Astrocyte (in vitro differentiated cells and primary cell): ENCODE measurements around the gene CBFB. TPM values are rescaled to one million over a fixed set of nuclear protein-coding genes. Genes with fewer than 3 reads are reported as not detected.
A peak's percentile ranks its signal among the peaks of the same experiment; 100 is the strongest.

ENCODE experiments used
- DNase-seq: peaks from one replicate; pipeline ENCODE4 v3.0.0-alpha.2; 2010; ENCODE audit warnings: low read depth
- FAIRE-seq: peaks from 2 replicates; lab custom pipeline; 2011; peaks lifted over from hg19 to GRCh38; lab: Jason Lieb, UNC
- H2AFZ ChIP-seq: 2 replicates; pipeline ENCODE4 v1.6.0; 2012; ENCODE audit warnings: low read depth, low read length, inconsistent platforms
- H3K27ac ChIP-seq: 2 replicates; pipeline ENCODE4 v1.5.1; 2011; ENCODE audit warnings: low read depth, low read length, inconsistent platforms
- H3K27me3 ChIP-seq: 2 replicates; pipeline ENCODE4 v1.6.0; 2011; ENCODE audit warnings: low read length, inconsistent platforms; ENCODE audit not compliant: insufficient read depth
- H3K36me3 ChIP-seq: 2 replicates; pipeline ENCODE4 v1.5.1; 2011; ENCODE audit warnings: low read length, inconsistent platforms; ENCODE audit not compliant: insufficient read depth
- H3K4me1 ChIP-seq: 2 replicates; pipeline ENCODE4 v1.5.1; 2011; ENCODE audit warnings: low read length, inconsistent platforms; ENCODE audit not compliant: insufficient read depth
- H3K4me2 ChIP-seq: 2 replicates; pipeline ENCODE4 v1.6.0; 2012; ENCODE audit warnings: low read length, inconsistent platforms
- H3K4me3 ChIP-seq: 2 replicates; pipeline ENCODE4 v1.5.1; 2011; ENCODE audit warnings: low read depth, mild to moderate bottlenecking, low read length, inconsistent platforms; ENCODE audit not compliant: insufficient read depth
- H3K79me2 ChIP-seq: 2 replicates; pipeline ENCODE4 v1.6.0; 2012; ENCODE audit warnings: mild to moderate bottlenecking, low read length, inconsistent platforms; ENCODE audit not compliant: insufficient read depth
- H3K9ac ChIP-seq: 2 replicates; pipeline ENCODE4 v1.6.0; 2012; ENCODE audit warnings: mild to moderate bottlenecking, low read length, inconsistent platforms
- H3K9me3 ChIP-seq: 2 replicates; pipeline ENCODE4 v1.5.1; 2012; ENCODE audit warnings: low read depth, mild to moderate bottlenecking, low read length, inconsistent platforms; ENCODE audit not compliant: insufficient read depth
- H4K20me1 ChIP-seq: 2 replicates; pipeline ENCODE4 v1.6.0; 2012; ENCODE audit warnings: low read length, inconsistent platforms; ENCODE audit not compliant: insufficient read depth
- H3K27ac Mint-ChIP-seq: one replicate; pipeline ENCODE4 v1.8.0; 2021; ENCODE audit warnings: mild to moderate bottlenecking, mixed read lengths; ENCODE audit not compliant: unreplicated experiment
- H3K27me3 Mint-ChIP-seq: one replicate; pipeline ENCODE4 v1.8.0; 2021; ENCODE audit warnings: low read depth, mixed read lengths; ENCODE audit not compliant: unreplicated experiment
- H3K36me3 Mint-ChIP-seq: one replicate; pipeline ENCODE4 v1.8.0; 2021; ENCODE audit warnings: low read depth, mixed read lengths; ENCODE audit not compliant: unreplicated experiment
- H3K4me1 Mint-ChIP-seq: one replicate; pipeline ENCODE4 v1.8.0; 2021; ENCODE audit warnings: low read depth, mixed read lengths; ENCODE audit not compliant: unreplicated experiment
- H3K4me3 Mint-ChIP-seq: one replicate; pipeline ENCODE4 v1.8.0; 2021; ENCODE audit warnings: mild to moderate bottlenecking, moderate library complexity, mixed read lengths; ENCODE audit not compliant: unreplicated experiment
- H3K9me3 Mint-ChIP-seq: one replicate; pipeline ENCODE4 v1.8.0; 2021; ENCODE audit warnings: mild to moderate bottlenecking, mixed read lengths; ENCODE audit not compliant: unreplicated experiment
- CTCF ChIP-seq: IDR thresholded peaks from 2 replicates; pipeline ENCODE4 v1.5.1; 2011; ENCODE audit warnings: low read depth, mild to moderate bottlenecking, inconsistent platforms, low read length, moderate library complexity; ENCODE audit not compliant: insufficient read depth
- EZH2 ChIP-seq: IDR thresholded peaks from 2 replicates; pipeline ENCODE4 v1.6.1; 2012; ENCODE audit warnings: mild to moderate bottlenecking, low read length, inconsistent platforms; ENCODE audit not compliant: insufficient read depth
- total RNA-seq: library from RNA; stranded (reverse); gene quantifications from 2 replicates; pipeline ENCODE4 v1.2.1, GENCODE V29; 2021

The CBFB gene
- total RNA-seq, 1 donor from 2014 or later: 104 TPM

DNA sequence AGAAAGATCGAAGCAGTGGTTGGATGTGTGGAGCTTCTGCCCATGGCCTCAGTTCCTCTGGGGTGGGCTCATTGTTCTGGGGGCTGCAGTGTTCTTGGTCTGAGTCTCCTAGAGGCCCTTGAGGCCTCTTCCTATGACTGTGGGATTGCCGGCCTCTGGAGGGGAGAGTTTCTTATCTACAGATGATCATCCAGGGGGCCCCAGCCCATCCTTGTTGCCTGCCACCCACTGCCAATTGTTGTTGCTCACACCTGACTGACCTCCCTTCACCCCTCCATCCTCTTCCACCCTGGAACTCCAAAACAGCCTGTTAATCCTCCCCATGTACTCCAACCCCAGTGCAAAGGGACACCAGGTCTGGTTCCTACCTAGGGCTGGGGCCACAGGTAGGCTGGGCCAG lies 116.0 kb downstream of the CBFB start:
- Histone ChIP-seq H3K27ac (no peak overlapping the region), H3K9me3 (no peaks in the 10 kb centered on the region), H3K27me3 (no peaks in the 10 kb centered on the region), H3K9ac (no peak overlapping the region), H3K4me2 (no peak overlapping the region), H3K4me3 (no peak overlapping the region), H3K79me2 (no peaks in the 10 kb centered on the region), H3K4me1 (peaks cover 2% of the 10 kb centered on the region), H3K36me3 (peaks cover 48% of the 10 kb centered on the region), H2AFZ (no peak overlapping the region), H4K20me1 (peaks cover 23% of the 10 kb centered on the region)
- Mint-ChIP-seq H3K36me3 (peaks cover 47% of the 10 kb centered on the region), H3K4me1 (no peaks in the 10 kb centered on the region), H3K4me3 (no peak overlapping the region), H3K9me3 (peaks cover 4% of the 10 kb centered on the region), H3K27me3 (peaks cover 3% of the 10 kb centered on the region), H3K27ac (no peak overlapping the region)
- DNase-seq (no peak), FAIRE-seq (no peak)
- TF ChIP-seq EZH2: no peak
- TF ChIP-seq CTCF: no peak

GRCh38 chr16:67145746-67146145 lies 116.8 kb downstream of the CBFB start:
- Mint-ChIP-seq H3K4me1 (no peaks in the 10 kb centered on the region), H3K4me3 (no peak overlapping the region), H3K27me3 (peaks cover 3% of the 10 kb centered on the region), H3K36me3 (peaks cover 40% of the 10 kb centered on the region), H3K27ac (peak overlapping the region; percentile 50), H3K9me3 (peaks cover 4% of the 10 kb centered on the region)
- FAIRE-seq (no peak), DNase-seq (no peak)
- no peaks in the 10 kb centered on the region for H3K79me2 ChIP-seq
- H3K4me2 ChIP-seq: no peak overlapping the region
- no peak overlapping the region for H3K9ac ChIP-seq
- H3K9me3 ChIP-seq: no peaks in the 10 kb centered on the region
- H3K27ac ChIP-seq: no peak overlapping the region
- peaks cover 41% of the 10 kb centered on the region for H3K36me3 ChIP-seq
- TF ChIP-seq EZH2 (no peak), CTCF (no peak)
- peaks cover 23% of the 10 kb centered on the region for H4K20me1 ChIP-seq
- H3K4me3 ChIP-seq: no peak overlapping the region
- peaks cover 2% of the 10 kb centered on the region for H3K4me1 ChIP-seq
- H3K27me3 ChIP-seq: no peaks in the 10 kb centered on the region
- no peak overlapping the region for H2AFZ ChIP-seq

DNA sequence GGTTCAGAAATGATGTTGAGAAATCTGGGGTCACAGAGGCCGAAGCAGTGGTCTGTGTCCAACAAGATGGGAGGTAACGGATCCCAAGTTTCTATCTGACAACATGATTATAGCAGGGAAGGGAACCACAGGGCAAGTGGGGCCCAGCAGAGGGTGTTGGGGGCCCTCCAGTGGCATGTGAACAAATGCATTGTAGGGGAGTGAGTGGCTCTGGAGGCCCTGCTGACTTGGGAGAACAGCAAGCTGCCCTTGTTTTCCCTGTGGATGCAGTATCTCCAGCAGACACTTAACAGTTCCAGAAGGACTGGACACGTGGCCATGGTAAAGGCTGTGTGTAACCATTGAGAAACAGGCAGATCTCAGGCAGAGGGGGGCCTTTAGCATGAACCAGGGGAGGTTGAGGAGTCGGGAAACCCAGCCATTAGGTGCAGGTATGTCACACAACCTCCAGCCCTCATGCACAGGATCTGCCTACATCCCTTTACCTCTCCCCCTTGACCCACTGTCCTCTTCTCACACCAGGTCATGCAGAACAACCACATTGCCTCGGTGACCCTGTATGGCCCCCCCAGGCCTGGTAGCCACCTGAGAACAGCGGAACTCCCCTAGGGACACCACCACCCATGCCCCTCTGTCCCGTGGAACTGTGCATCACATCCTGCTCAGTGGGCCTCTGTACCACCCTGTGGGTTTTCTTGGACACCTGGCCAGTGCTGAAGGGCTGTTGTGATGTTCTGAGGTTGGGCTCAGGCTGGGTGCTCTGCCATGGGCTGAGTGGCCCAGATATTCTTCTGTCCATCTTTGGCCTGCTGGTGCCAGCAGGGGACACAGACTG lies 117.8 kb downstream of the CBFB start:
- Mint-ChIP-seq H3K36me3 (peaks cover 36% of the 10 kb centered on the region), H3K4me1 (no peaks in the 10 kb centered on the region), H3K27ac (no peak overlapping the region), H3K9me3 (peaks cover 4% of the 10 kb centered on the region), H3K4me3 (no peak overlapping the region), H3K27me3 (peaks cover 9% of the 10 kb centered on the region)
- H3K9ac ChIP-seq: no peak overlapping the region
- H3K4me2 ChIP-seq: no peak overlapping the region
- peaks cover 23% of the 10 kb centered on the region for H4K20me1 ChIP-seq
- DNase-seq (no peak), FAIRE-seq (no peak)
- H3K27me3 ChIP-seq: no peaks in the 10 kb centered on the region
- no peak overlapping the region for H2AFZ ChIP-seq
- peaks cover 36% of the 10 kb centered on the region for H3K36me3 ChIP-seq
- peaks cover 2% of the 10 kb centered on the region for H3K4me1 ChIP-seq
- H3K9me3 ChIP-seq: no peaks in the 10 kb centered on the region
- no peak overlapping the region for H3K4me3 ChIP-seq
- no peaks in the 10 kb centered on the region for H3K79me2 ChIP-seq
- no peak for TF ChIP-seq CTCF
- TF ChIP-seq EZH2: no peak
- H3K27ac ChIP-seq: no peak overlapping the region
